ENCODE data around the gene KDM1A. TPM values are rescaled to one million over a fixed set of nuclear protein-coding genes. Genes with fewer than 3 reads are reported as not detected.

The KDM1A gene
- polyA plus RNA-seq, 1 experiment, result 91.8 TPM

- DNase-seq (ENCODE audit: low read depth, low spot score), result no peak
- Histone ChIP-seq H3K9me3 (ENCODE audit: control insufficient read depth, insufficient read depth, low read length) (no peaks in the 10 kb centered on the region), H3K27me3 (ENCODE audit: control insufficient read depth, insufficient read depth, low read length) (no peaks in the 10 kb centered on the region), H3K4me3 (ENCODE audit: low read depth, low read length) (no peak overlapping the region), H3K27ac (ENCODE audit: low read depth, low read length) (no peak overlapping the region)
- ChIA-PET CTCF (interaction anchor here (0.6 to 1.6 kb wide), 2 partner anchors 13 to 67 kb away, joined by 4 to 14 read pairs; no protein-coding TSS in a partner anchor), POLR2A (interaction anchor here (0.6 kb wide), 1 partner anchor 76 kb away, joined by 3 read pairs; no protein-coding TSS in a partner anchor)
- TF ChIP-seq, protein P1, sequence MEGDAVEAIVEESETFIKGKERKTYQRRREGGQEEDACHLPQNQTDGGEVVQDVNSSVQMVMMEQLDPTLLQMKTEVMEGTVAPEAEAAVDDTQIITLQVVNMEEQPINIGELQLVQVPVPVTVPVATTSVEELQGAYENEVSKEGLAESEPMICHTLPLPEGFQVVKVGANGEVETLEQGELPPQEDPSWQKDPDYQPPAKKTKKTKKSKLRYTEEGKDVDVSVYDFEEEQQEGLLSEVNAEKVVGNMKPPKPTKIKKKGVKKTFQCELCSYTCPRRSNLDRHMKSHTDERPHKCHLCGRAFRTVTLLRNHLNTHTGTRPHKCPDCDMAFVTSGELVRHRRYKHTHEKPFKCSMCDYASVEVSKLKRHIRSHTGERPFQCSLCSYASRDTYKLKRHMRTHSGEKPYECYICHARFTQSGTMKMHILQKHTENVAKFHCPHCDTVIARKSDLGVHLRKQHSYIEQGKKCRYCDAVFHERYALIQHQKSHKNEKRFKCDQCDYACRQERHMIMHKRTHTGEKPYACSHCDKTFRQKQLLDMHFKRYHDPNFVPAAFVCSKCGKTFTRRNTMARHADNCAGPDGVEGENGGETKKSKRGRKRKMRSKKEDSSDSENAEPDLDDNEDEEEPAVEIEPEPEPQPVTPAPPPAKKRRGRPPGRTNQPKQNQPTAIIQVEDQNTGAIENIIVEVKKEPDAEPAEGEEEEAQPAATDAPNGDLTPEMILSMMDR (IDR thresholded peaks at IDR 0.05; ENCODE audit: low read depth, low read length), result no peak
These were observed 99.1 kb downstream of the KDM1A start for GRCh38 chr1:23118407-23118806.

DNA sequence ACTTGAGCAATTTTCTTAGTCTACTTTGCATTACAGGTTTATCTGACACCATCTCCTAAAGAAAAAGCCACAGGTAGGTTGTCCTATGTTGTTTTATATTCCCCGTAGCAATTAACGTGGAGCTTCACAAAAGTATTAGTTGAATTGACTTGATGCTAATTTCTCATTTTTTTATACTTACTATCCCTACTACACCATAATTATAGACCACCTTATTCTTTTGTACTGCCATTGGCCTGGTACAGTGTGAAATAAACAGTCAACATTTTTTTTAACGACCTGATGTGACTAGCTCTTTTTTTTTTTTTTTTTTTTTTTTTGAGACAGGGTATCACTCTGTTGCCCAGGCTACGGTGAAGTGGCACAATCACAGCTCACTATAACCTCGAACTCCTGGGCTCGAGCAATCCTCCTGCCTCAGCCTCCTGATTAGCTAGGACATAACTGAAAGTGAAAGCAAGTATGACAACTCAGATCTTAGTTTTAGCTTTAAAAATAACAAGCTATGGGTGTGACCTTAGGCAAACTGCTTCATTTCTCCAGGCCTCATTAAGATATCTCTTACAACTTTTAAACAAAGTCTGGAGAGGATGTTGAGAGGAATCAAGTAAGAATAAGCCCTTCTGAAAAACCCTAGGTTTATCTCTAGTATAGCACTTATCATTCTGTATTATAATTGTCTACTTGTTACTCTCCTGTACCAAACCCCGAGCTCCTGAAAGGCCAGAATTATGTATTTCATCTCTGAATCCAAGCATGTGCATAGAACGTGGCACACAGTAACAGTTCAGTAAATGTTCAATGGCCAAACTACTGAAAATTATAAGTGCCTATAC lies 99.9 kb downstream of the KDM1A start:
- Histone ChIP-seq H3K4me3 (ENCODE audit: low read depth, low read length) (no peak overlapping the region), H3K27ac (ENCODE audit: low read depth, low read length) (no peak overlapping the region), H3K27me3 (ENCODE audit: control insufficient read depth, insufficient read depth, low read length) (no peaks in the 10 kb centered on the region), H3K9me3 (ENCODE audit: control insufficient read depth, insufficient read depth, low read length) (no peaks in the 10 kb centered on the region)
- TF ChIP-seq, protein P1 (IDR thresholded peaks at IDR 0.05; ENCODE audit: low read depth, low read length), result no peak
- no peak for DNase-seq (ENCODE audit: low read depth, low spot score)
- ChIA-PET CTCF (interaction anchor here (0.6 to 2.0 kb wide), 6 partner anchors 12 to 415 kb away, joined by 3 to 14 read pairs (median 5); no protein-coding TSS in a partner anchor), POLR2A (interaction anchor here (0.6 kb wide), 1 partner anchor 75 kb away, joined by 3 read pairs; no protein-coding TSS in a partner anchor)

- H3K4me3 ChIP-seq (ENCODE audit: low read depth, low read length), result no peak overlapping the region
- H3K27me3 ChIP-seq (ENCODE audit: control insufficient read depth, insufficient read depth, low read length), result no peaks in the 10 kb centered on the region
- CTCF ChIA-PET, result interaction anchor here (1.8 to 2.0 kb wide), 2 partner anchors 22 to 64 kb away, joined by 6 to 10 read pairs; no protein-coding TSS in a partner anchor
- POLR2A ChIA-PET, result no interaction called here
- H3K27ac ChIP-seq (ENCODE audit: low read depth, low read length), result no peak overlapping the region
- no peaks in the 10 kb centered on the region for H3K9me3 ChIP-seq (ENCODE audit: control insufficient read depth, insufficient read depth, low read length)
- TF ChIP-seq, protein P1 (IDR thresholded peaks at IDR 0.05; ENCODE audit: low read depth, low read length), result no peak
- no peak for DNase-seq (ENCODE audit: low read depth, low spot score)
These were observed 101.1 kb downstream of the KDM1A start for GRCh38 chr1:23120383-23120782.

- no peak overlapping the region for H3K4me3 ChIP-seq (ENCODE audit: low read depth, low read length)
- no peaks in the 10 kb centered on the region for H3K9me3 ChIP-seq (ENCODE audit: control insufficient read depth, insufficient read depth, low read length)
- H3K27me3 ChIP-seq (ENCODE audit: control insufficient read depth, insufficient read depth, low read length), result no peaks in the 10 kb centered on the region
- no peak overlapping the region for H3K27ac ChIP-seq (ENCODE audit: low read depth, low read length)
- POLR2A ChIA-PET, result interaction anchor here (0.6 to 0.9 kb wide), 3 partner anchors 11 to 110 kb away, joined by 3 to 7 read pairs (median 3); no protein-coding TSS in a partner anchor
- TF ChIP-seq, protein P1 (IDR thresholded peaks at IDR 0.05; ENCODE audit: low read depth, low read length), result no peak
- no peak for DNase-seq (ENCODE audit: low read depth, low spot score)
- CTCF ChIA-PET, result interaction anchor here (1.8 to 2.4 kb wide), 2 partner anchors 23 to 62 kb away, joined by 6 to 7 read pairs; no protein-coding TSS in a partner anchor
These were observed 102.9 kb downstream of the KDM1A start for GRCh38 chr1:23122023-23122748.

Data from AG04450 (cell line).